ENCODE results near the gene HNF1B. TPM values are rescaled to one million over a fixed set of nuclear protein-coding genes. Genes with fewer than 3 reads are reported as not detected.

HNF1B gene
- total RNA-seq (1 to 10 TPM; 1.6 to 3.8 TPM), polyA plus RNA-seq (1 to 10 TPM; 5.2 to 5.7 TPM)

DNA sequence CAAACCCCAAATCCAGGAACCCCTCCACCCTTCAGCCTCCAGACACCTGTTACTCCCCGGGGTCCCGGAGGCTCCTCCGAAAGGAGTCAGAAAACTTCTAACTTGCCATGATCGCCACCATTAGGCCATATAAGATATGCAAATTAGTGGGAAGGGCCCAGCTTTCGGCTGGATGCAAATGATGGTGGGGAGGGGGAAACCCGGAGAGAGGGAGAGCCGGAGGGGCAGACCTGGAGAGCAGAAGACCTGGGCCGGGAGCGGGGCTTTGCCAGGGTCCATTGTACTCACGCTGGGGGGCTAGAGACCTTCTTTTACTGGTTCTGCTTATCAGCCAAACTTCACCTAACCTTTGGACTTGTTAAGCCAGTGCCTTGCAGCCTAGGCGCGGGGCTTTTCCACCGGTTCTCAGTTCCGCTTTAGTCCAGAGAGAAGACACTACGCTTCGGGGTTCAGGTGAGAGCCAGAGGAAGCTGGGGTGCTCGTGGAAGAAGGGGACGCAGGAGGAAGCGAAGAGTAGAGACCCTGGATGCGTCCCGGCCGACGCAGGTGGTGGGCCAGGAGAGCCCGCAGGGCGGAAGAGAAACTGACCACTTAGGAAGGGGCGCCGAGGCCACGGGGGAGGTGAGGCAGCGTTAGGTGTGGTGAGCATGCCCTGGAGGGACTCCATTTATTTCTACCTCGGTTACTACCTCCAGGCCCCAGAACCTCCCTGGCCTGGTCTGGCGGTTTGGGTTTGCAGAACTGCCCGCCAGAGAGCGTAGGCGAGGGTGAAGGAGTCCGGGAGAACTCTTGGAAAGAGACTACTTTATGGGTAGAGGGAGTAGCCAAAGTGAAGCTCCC is at the start of gene HNF1B:
Gene HNF1B, minus strand, starts transcription at position 99 of the 840 bp plus-strand sequence. CDS start 175 bp downstream, outside the sequence.
- Histone ChIP-seq H3K9me3 (ENCODE audit: control insufficient read depth in 4 of 4, low read length in 3 of 4) (no peaks in the 10 kb centered on the region), H3K36me3 (ENCODE audit: control insufficient read depth in 4 of 4, insufficient read depth in 3 of 4, low read depth in 1 of 4, low read length in 3 of 4) (no peaks in the 10 kb centered on the region), H3K27me3 (ENCODE audit: control insufficient read depth in 4 of 4, insufficient read depth in 4 of 4, low read length in 3 of 4) (peaks cover 0 to 2% (median 0%) of the 10 kb centered on the region in 4 donors), H3K27ac (ENCODE audit: low read depth in 1 of 2, low read length in 2 of 2) (peak within 1 kb of the TSS; percentile 92 to 98), H3K4me3 (ENCODE audit: low read depth in 1 of 3, low read length in 3 of 3) (peak within 1 kb of the TSS; percentile 76 to 90 (median 82)), H3K4me1 (ENCODE audit: control insufficient read depth in 4 of 4, insufficient read depth in 4 of 4, low read length in 3 of 4) (peaks cover 2 to 25% (median 12%) of the 10 kb centered on the region in 4 donors), H3K9ac (ENCODE audit: low read depth in 1 of 2, low read length in 2 of 2) (peak within 1 kb of the TSS; percentile 72 to 85)
- WGBS = 3% methylated on average over 35 of the region's 35 CpGs
- TF ChIP-seq HNF4A (conservative IDR thresholded peaks at IDR 0.05) (peak; percentile 1 to 59), HNF4G (IDR thresholded peaks at IDR 0.05) (peak; percentile 35), JUND (IDR thresholded peaks at IDR 0.05) (peak in 1 of 2 donors; percentile 9), SP1 (IDR thresholded peaks at IDR 0.05) (peak; percentile 42), RXRA (IDR thresholded peaks at IDR 0.05) (peak in 1 of 2 donors; percentile 19), TAF1 (conservative IDR thresholded peaks at IDR 0.05) (peak; percentile 56), RAD21 (IDR thresholded peaks at IDR 0.05) (peak in 1 of 2 donors; percentile 23), ZBTB33 (IDR thresholded peaks at IDR 0.05) (no peak), YY1 (IDR thresholded peaks at IDR 0.05) (peak; percentile 97)
- TF ChIP-seq, protein P1, sequence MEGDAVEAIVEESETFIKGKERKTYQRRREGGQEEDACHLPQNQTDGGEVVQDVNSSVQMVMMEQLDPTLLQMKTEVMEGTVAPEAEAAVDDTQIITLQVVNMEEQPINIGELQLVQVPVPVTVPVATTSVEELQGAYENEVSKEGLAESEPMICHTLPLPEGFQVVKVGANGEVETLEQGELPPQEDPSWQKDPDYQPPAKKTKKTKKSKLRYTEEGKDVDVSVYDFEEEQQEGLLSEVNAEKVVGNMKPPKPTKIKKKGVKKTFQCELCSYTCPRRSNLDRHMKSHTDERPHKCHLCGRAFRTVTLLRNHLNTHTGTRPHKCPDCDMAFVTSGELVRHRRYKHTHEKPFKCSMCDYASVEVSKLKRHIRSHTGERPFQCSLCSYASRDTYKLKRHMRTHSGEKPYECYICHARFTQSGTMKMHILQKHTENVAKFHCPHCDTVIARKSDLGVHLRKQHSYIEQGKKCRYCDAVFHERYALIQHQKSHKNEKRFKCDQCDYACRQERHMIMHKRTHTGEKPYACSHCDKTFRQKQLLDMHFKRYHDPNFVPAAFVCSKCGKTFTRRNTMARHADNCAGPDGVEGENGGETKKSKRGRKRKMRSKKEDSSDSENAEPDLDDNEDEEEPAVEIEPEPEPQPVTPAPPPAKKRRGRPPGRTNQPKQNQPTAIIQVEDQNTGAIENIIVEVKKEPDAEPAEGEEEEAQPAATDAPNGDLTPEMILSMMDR (IDR thresholded peaks at IDR 0.05; ENCODE audit: low read depth, low read length, missing input control) = no peak
- DNase-seq (ENCODE audit: low spot score) = peak; percentile 62

- H3K36me3 ChIP-seq (ENCODE audit: control insufficient read depth in 4 of 4, insufficient read depth in 3 of 4, low read depth in 1 of 4, low read length in 3 of 4) = no peaks in the 10 kb centered on the region
- no peak for DNase-seq (ENCODE audit: low spot score)
- no peak overlapping the region for H3K9ac ChIP-seq (ENCODE audit: low read depth in 1 of 2, low read length in 2 of 2)
- H3K27ac ChIP-seq (ENCODE audit: low read depth in 1 of 2, low read length in 2 of 2) = no peak overlapping the region
- H3K4me1 ChIP-seq (ENCODE audit: control insufficient read depth in 4 of 4, insufficient read depth in 4 of 4, low read length in 3 of 4) = peaks cover 0 to 6% (median under 1%) of the 10 kb centered on the region in 4 donors
- TF ChIP-seq HNF4A (conservative IDR thresholded peaks at IDR 0.05) = no peak
- TF ChIP-seq YY1 (IDR thresholded peaks at IDR 0.05) = no peak
- H3K9me3 ChIP-seq (ENCODE audit: control insufficient read depth in 4 of 4, low read length in 3 of 4) = no peaks in the 10 kb centered on the region
- H3K27me3 ChIP-seq (ENCODE audit: control insufficient read depth in 4 of 4, insufficient read depth in 4 of 4, low read length in 3 of 4) = no peaks in the 10 kb centered on the region
- no peak overlapping the region for H3K4me3 ChIP-seq (ENCODE audit: low read depth in 1 of 3, low read length in 3 of 3)
- WGBS = 79% methylated on average over 2 of the region's 2 CpGs
Measured at GRCh38 chr17:37792787-37793186, 47.9 kb upstream of the HNF1B start.
